HepG2 (cell line): ENCODE results near the gene CACNA2D3. TPM values are rescaled to one million over a fixed set of nuclear protein-coding genes. Genes with fewer than 3 reads are reported as not detected.

Experiments
- ATAC-seq: fragments of 200-7000 bp; cut with Tn5 transposase; 3 replicates; pipeline ENCODE4 v1.9.1; 2020; ENCODE audit warnings: mild to moderate bottlenecking, moderate library complexity
- BruUV-seq: library from RNA; stranded (reverse); fragments of 400-500 nt; replicated peaks from 2 replicates; lab custom pipeline; 2021; lab: Mats Ljungman, UMichigan
- CTCF ChIA-PET: fragments of 300-600 bp; formaldehyde crosslinking; extraction: SDS; loops from one replicate; lab custom pipeline; 2021; ENCODE audit warnings: low total read pairs, inconsistent platforms, low intra/inter-chr PET ratio; lab: Yijun Ruan, JAX
- POLR2A ChIA-PET: fragments of 350-600 bp; sonication (Branson Sonifier 250); formaldehyde crosslinking; loops from one replicate; lab custom pipeline; 2020; ENCODE audit warnings: antibody characterized with exemption, inconsistent platforms; lab: Yijun Ruan, JAX
- DNase-seq: peaks from one replicate; pipeline ENCODE4 v3.0.0-alpha.2; 2015; ENCODE audit warnings: low spot score
- FAIRE-seq: peaks from 3 replicates; lab custom pipeline; 2011; peaks lifted over from hg19 to GRCh38; lab: Jason Lieb, UNC
- H2AFZ ChIP-seq: one replicate; pipeline ENCODE4 v1.6.1; 2011; ENCODE audit warnings: low read length, inconsistent platforms
- H3K27ac ChIP-seq: fragments of 300-600 bp; 3 replicates; pipeline ENCODE4 v1.8.0; 2011; ENCODE audit warnings: mixed run types, mild to moderate bottlenecking, mixed read lengths, low read length, inconsistent platforms; ENCODE audit not compliant: insufficient read depth; ENCODE audit errors: extremely low read length
- H3K27me3 ChIP-seq, 2 experiments: fragments of 200-600 bp in 1 of 2; 2 replicates in 1 of 2; 3 replicates in 1 of 2; pipeline versions ENCODE4 v1.6.0 to v1.8.0; 2011; ENCODE audit warnings: low read length in 2 of 2, mild to moderate bottlenecking in 2 of 2, moderate library complexity in 2 of 2, inconsistent platforms in 1 of 2; ENCODE audit not compliant: insufficient read depth in 2 of 2, control insufficient read depth in 1 of 2
- H3K36me3 ChIP-seq, 2 experiments: fragments of 200-600 bp in 1 of 2; replicated peaks in 1 of 2; 2 replicates in 1 of 2; 3 replicates in 1 of 2; pipeline versions ENCODE4 v1.5.1 to v1.8.0; 2011; ENCODE audit warnings: low read length in 2 of 2, inconsistent platforms in 1 of 2; ENCODE audit not compliant: insufficient read depth in 2 of 2, control insufficient read depth in 1 of 2
- H3K4me1 ChIP-seq: 2 replicates; pipeline ENCODE4 v1.5.1; 2012; ENCODE audit warnings: low read length, inconsistent platforms; ENCODE audit not compliant: insufficient read depth
- H3K4me2 ChIP-seq: 2 replicates; pipeline ENCODE4 v1.6.0; 2011; ENCODE audit warnings: low read depth, low read length, inconsistent platforms
- H3K4me3 ChIP-seq, 3 experiments: fragments of 200-600 bp in 1 of 3; sonication (generic), shearing (Covaris generic) in 1 of 3; replicated peaks in 1 of 3; 2 replicates each; pipeline ENCODE4 v1.5.1; 2011 to 2016; ENCODE audit warnings: low read length in 3 of 3, inconsistent platforms in 2 of 3, low read depth in 2 of 3, mild to moderate bottlenecking in 2 of 3, control low read depth in 1 of 3, mixed read lengths in 1 of 3; ENCODE audit not compliant: insufficient read depth in 1 of 3
- H3K79me2 ChIP-seq: one replicate; pipeline ENCODE4 v1.6.1; 2011; ENCODE audit warnings: low read length, inconsistent platforms; ENCODE audit not compliant: insufficient read depth
- H3K9ac ChIP-seq: 2 replicates; pipeline ENCODE4 v1.6.0; 2011; ENCODE audit warnings: mild to moderate bottlenecking, low read depth, low read length, inconsistent platforms; ENCODE audit not compliant: insufficient read depth
- H3K9me3 ChIP-seq: 2 replicates; pipeline ENCODE4 v1.5.1; 2012; ENCODE audit warnings: mild to moderate bottlenecking, low read length
- H4K20me1 ChIP-seq: 2 replicates; pipeline ENCODE4 v1.6.0; 2011; ENCODE audit warnings: inconsistent platforms, mild to moderate bottlenecking, low read length, moderate library complexity; ENCODE audit not compliant: insufficient read depth
- EEA1 ChIP-seq: sonication (generic); formaldehyde crosslinking; IDR thresholded peaks from 2 replicates; pipeline ENCODE4 v1.5.1; 2020; ENCODE audit warnings: mild to moderate bottlenecking, missing genetic modification reagents, borderline replicate concordance
- KIAA2018 ChIP-seq: sonication (generic); formaldehyde crosslinking; IDR thresholded peaks from 2 replicates; pipeline ENCODE4 v1.5.0; 2020; ENCODE audit warnings: mild to moderate bottlenecking, missing genetic modification reagents, borderline replicate concordance
- MED1 ChIP-seq: sonication (generic); formaldehyde crosslinking; IDR thresholded peaks from 2 replicates; pipeline ENCODE4 v1.4.0; 2020; ENCODE audit warnings: missing genetic modification reagents
- PATZ1 ChIP-seq: sonication (generic); formaldehyde crosslinking; IDR thresholded peaks from 2 replicates; pipeline ENCODE4 v1.4.0; 2020; ENCODE audit warnings: missing genetic modification reagents
- SKIL ChIP-seq: sonication (generic); formaldehyde crosslinking; IDR thresholded peaks from 2 replicates; pipeline ENCODE4 v1.8.0; 2022; ENCODE audit warnings: missing genetic modification reagents, mild to moderate bottlenecking, moderate library complexity, borderline replicate concordance
- ZNF24 ChIP-seq: fragments of 450-650 bp; IDR thresholded peaks from 2 replicates; pipeline ENCODE4 v1.6.1; 2017; ENCODE audit warnings: antibody characterized with exemption, mild to moderate bottlenecking
- ZNF256 ChIP-seq: sonication (generic); formaldehyde crosslinking; conservative IDR thresholded peaks from 2 replicates; pipeline ENCODE4 v1.4.0; 2020; ENCODE audit warnings: missing genetic modification reagents
- ZNF557 ChIP-seq: sonication (generic); formaldehyde crosslinking; IDR thresholded peaks from 2 replicates; pipeline ENCODE4 v1.4.0; 2020; ENCODE audit warnings: missing genetic modification reagents
- ZNF615 ChIP-seq: sonication (generic); formaldehyde crosslinking; IDR thresholded peaks from 2 replicates; pipeline ENCODE4 v1.5.0; 2020; ENCODE audit warnings: mild to moderate bottlenecking, missing genetic modification reagents, borderline replicate concordance
- ZNF737 ChIP-seq: sonication (generic); formaldehyde crosslinking; IDR thresholded peaks from 2 replicates; pipeline ENCODE4 v1.5.0; 2020; ENCODE audit warnings: missing genetic modification reagents, mild to moderate bottlenecking, borderline replicate concordance
- WGBS: methylation state at CpG from one replicate; pipeline ENCODE4 v1.1.6; 2017; ENCODE audit warnings: low lambda C conversion rate; 5-methylcytosine and 5-hydroxymethylcytosine counted together
- in situ Hi-C: cut with HindIII; loops from 2 replicates; pipeline ENCODE4 v1.10.0; 2017; ENCODE audit warnings: low pct_unique_long_range_greater_than_20kb; ENCODE audit not compliant: extremely low pct_ligation_motif_present
- intact Hi-C: fragments of 100-400 bp; cut with micrococcal nuclease; formaldehyde crosslinking; loops from one replicate; pipeline ENCODE4 v1.10.0; 2022; ENCODE audit not compliant: unreplicated experiment
- polyA plus RNA-seq, 8 experiments: library from polyadenylated mRNA; depleted of rRNA in 3 of 8; stranded (reverse) in 7 of 8; unstranded in 1 of 8; fragments of >200 nt; fragmentation: Illumina TruSeq in 4 of 8; extraction: Trizol in 4 of 8; gene quantifications; 2 replicates each; pipeline versions ENCODE4 v1.2.1 to v1.2.3, GENCODE V29; 2011 to 2016; ENCODE audit warnings: low read depth in 4 of 8, missing spikeins in 1 of 8, mixed read lengths in 1 of 8; ENCODE audit not compliant: insufficient read depth in 1 of 8
- total RNA-seq, 5 experiments: library from RNA; depleted of rRNA; stranded (reverse); fragments of >200 nt; fragmentation: Illumina TruSeq; extraction: Trizol; gene quantifications; 2 replicates each; pipeline ENCODE4 v1.2.3, GENCODE V29; 2016; ENCODE audit warnings: low read depth in 1 of 5

CACNA2D3 gene
- total and polyA plus RNA-seq, 2 of the 13 experiments (the other 11 are each of a cell fraction or from before 2014, with no cell fraction given): not detected

GRCh38 chr3:54356261-54357045 is 234.1 kb downstream of the CACNA2D3 start:
- DNase-seq (no peak), ATAC-seq (no peak), FAIRE-seq (no peak)
- Histone ChIP-seq H3K4me2 (no peak overlapping the region), H3K9me3 (no peaks in the 10 kb centered on the region), H4K20me1 (no peaks in the 10 kb centered on the region), H3K4me3 (no peak overlapping the region), H3K27ac (no peak overlapping the region), H3K27me3 (0 out of 5 replicates have a peak, but pooled peaks cover 0 to 2% of the 10 kb centered on the region in 2 experiments), H3K36me3 (no peaks in the 10 kb centered on the region), H3K79me2 (no peaks in the 10 kb centered on the region), H2AFZ (no peak overlapping the region), H3K4me1 (no peaks in the 10 kb centered on the region), H3K9ac (no peak overlapping the region)
- ChIA-PET POLR2A (no interaction called here), CTCF (no interaction called here)
- TF ChIP-seq ZNF737 (CRISPR knock-in tag) (no peak), SKIL (CRISPR knock-in tag) (no peak), MED1 (no peak), PATZ1 (CRISPR knock-in tag) (no peak), EEA1 (CRISPR knock-in tag) (no peak), KIAA2018 (CRISPR knock-in tag) (no peak), ZNF557 (CRISPR knock-in tag) (no peak), ZNF256 (CRISPR knock-in tag) (no peak), ZNF615 (CRISPR knock-in tag) (no peak), ZNF24 (no peak)
- BruUV-seq: no TSS peak
- intact Hi-C loops: no loop called here
- 34% methylated on average over 6 of the region's 6 CpGs for WGBS
- in situ Hi-C loops: no loop called here
